IPS-18a (cell line): Measurements from ENCODE around the gene MIS18BP1.

Experiments used
- H3K27ac ChIP-seq: one replicate; pipeline ENCODE4 v1.5.1; 2013; ENCODE audit warnings: low read length
- H3K27me3 ChIP-seq: one replicate; pipeline ENCODE4 v1.6.1; 2013; ENCODE audit warnings: mild to moderate bottlenecking, low read length; ENCODE audit not compliant: control insufficient read depth, insufficient read depth
- H3K36me3 ChIP-seq: one replicate; pipeline ENCODE4 v1.6.1; 2013; ENCODE audit warnings: low read depth, low read length; ENCODE audit not compliant: control insufficient read depth
- H3K4me1 ChIP-seq: one replicate; pipeline ENCODE4 v1.6.1; 2013; ENCODE audit warnings: low read depth, low read length; ENCODE audit not compliant: control insufficient read depth
- H3K4me3 ChIP-seq: one replicate; pipeline ENCODE4 v1.5.1; 2013; ENCODE audit warnings: low read length
- H3K9ac ChIP-seq: one replicate; pipeline ENCODE4 v1.6.1; 2013; ENCODE audit warnings: mild to moderate bottlenecking, low read length, moderate library complexity
- H3K9me3 ChIP-seq: one replicate; pipeline ENCODE4 v1.6.1; 2013; ENCODE audit warnings: low read depth, low read length; ENCODE audit not compliant: control insufficient read depth

MIS18BP1 gene

GRCh38 chr14:45198551-45198950, 54.5 kb downstream of the MIS18BP1 start:
- no peak overlapping the region for H3K4me3 ChIP-seq
- H3K27ac ChIP-seq = no peak overlapping the region
- peaks cover 8% of the 10 kb centered on the region for H3K36me3 ChIP-seq
- H3K9me3 ChIP-seq = no peaks in the 10 kb centered on the region
- H3K9ac ChIP-seq = no peak overlapping the region
- H3K27me3 ChIP-seq = no peaks in the 10 kb centered on the region
- no peaks in the 10 kb centered on the region for H3K4me1 ChIP-seq

- Histone ChIP-seq H3K9ac (no peak overlapping the region), H3K27ac (no peak overlapping the region), H3K27me3 (no peaks in the 10 kb centered on the region), H3K9me3 (no peaks in the 10 kb centered on the region), H3K36me3 (no peaks in the 10 kb centered on the region), H3K4me1 (no peaks in the 10 kb centered on the region), H3K4me3 (no peak overlapping the region)
These were observed 58.0 kb downstream of the MIS18BP1 start for GRCh38 chr14:45194964-45195363.

- H3K4me3 ChIP-seq = no peak overlapping the region
- no peak overlapping the region for H3K27ac ChIP-seq
- H3K9ac ChIP-seq = no peak overlapping the region
- no peaks in the 10 kb centered on the region for H3K27me3 ChIP-seq
- H3K4me1 ChIP-seq = no peaks in the 10 kb centered on the region
- H3K36me3 ChIP-seq = peaks cover 6% of the 10 kb centered on the region
- no peaks in the 10 kb centered on the region for H3K9me3 ChIP-seq
These were observed 67.7 kb downstream of the MIS18BP1 start for GRCh38 chr14:45185100-45185814.

GRCh38 chr14:45181806-45182205, 71.2 kb downstream of the MIS18BP1 start:
- Histone ChIP-seq H3K4me3 (no peak overlapping the region), H3K27me3 (no peaks in the 10 kb centered on the region), H3K9ac (no peak overlapping the region), H3K9me3 (no peaks in the 10 kb centered on the region), H3K4me1 (no peaks in the 10 kb centered on the region), H3K36me3 (no peaks in the 10 kb centered on the region), H3K27ac (no peak overlapping the region)

- Histone ChIP-seq H3K27me3 (no peaks in the 10 kb centered on the region), H3K4me1 (no peaks in the 10 kb centered on the region), H3K36me3 (no peaks in the 10 kb centered on the region), H3K9me3 (no peaks in the 10 kb centered on the region), H3K4me3 (no peak overlapping the region), H3K27ac (no peak overlapping the region), H3K9ac (no peak overlapping the region)
These were observed 71.7 kb downstream of the MIS18BP1 start for GRCh38 chr14:45181329-45181728.

- Histone ChIP-seq H3K4me1 (no peaks in the 10 kb centered on the region), H3K4me3 (no peak overlapping the region), H3K27ac (no peak overlapping the region), H3K36me3 (peaks cover 7% of the 10 kb centered on the region), H3K9me3 (no peaks in the 10 kb centered on the region), H3K27me3 (no peaks in the 10 kb centered on the region), H3K9ac (no peak overlapping the region)
These were observed 75.9 kb downstream of the MIS18BP1 start for GRCh38 chr14:45177076-45177475.

- Histone ChIP-seq H3K36me3 (peaks cover 21% of the 10 kb centered on the region), H3K4me3 (no peak overlapping the region), H3K4me1 (no peaks in the 10 kb centered on the region), H3K9me3 (no peaks in the 10 kb centered on the region), H3K9ac (no peak overlapping the region), H3K27ac (no peak overlapping the region), H3K27me3 (no peaks in the 10 kb centered on the region)
These were observed 83.1 kb downstream of the MIS18BP1 start for GRCh38 chr14:45169906-45170305.

- Histone ChIP-seq H3K27ac (no peak overlapping the region), H3K36me3 (peaks cover 3% of the 10 kb centered on the region), H3K4me1 (no peaks in the 10 kb centered on the region), H3K9ac (no peak overlapping the region), H3K4me3 (no peak overlapping the region), H3K27me3 (no peaks in the 10 kb centered on the region), H3K9me3 (no peaks in the 10 kb centered on the region)
These were observed 96.9 kb downstream of the MIS18BP1 start for GRCh38 chr14:45156067-45156466.
